HUDEP-2 (cell line): ENCODE results near the gene MAML2.
"Not testable (repeated sequence)": the region's sequence is repeated elsewhere in the genome, so short reads cannot be mapped to it uniquely, and the experiment has no call there.

ENCODE experiments used
- DNase-seq, 76 experiments: peaks; one replicate each; lab custom pipeline; 2025; ENCODE audit not compliant: unreplicated experiment in 76 of 76; lab: John Stamatoyannopoulos, UW

Gene MAML2

DNA sequence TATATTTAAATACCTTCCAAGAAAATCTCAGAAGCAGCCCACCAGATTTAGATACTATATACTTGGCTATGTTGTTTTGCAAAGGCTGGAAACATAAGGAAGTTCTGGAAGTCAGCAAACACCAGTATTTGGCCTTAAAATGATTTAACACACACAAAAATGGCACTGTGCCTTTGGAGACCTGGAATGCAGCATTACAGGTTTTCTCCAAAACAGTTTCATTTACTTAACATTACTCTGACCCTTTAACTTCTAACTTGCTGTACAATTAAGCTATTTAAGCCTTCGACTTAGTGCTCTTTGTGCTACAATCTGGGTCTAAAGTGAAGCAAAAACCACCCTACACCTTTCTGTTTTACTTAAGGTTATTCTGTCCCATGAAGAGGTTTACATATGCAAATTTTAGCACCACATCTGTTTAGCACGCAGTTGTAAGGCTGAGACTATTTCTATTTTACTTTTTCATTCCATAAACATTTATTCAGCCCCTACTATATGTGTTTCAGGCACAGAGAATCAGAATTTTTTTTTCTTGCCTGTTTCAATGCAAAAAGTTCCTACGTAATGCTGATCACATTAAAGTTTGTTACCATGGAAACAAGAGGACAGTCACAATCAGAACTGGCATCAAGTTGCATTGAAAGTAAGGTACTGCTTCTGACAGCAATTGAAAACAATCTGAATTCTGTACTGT, 70.3 kb downstream of the MAML2 start:
- DNase-seq = no peak

- DNase-seq = no peak
Observed at GRCh38 chr11:96271777-96272176, 71.2 kb downstream of the MAML2 start.

DNA sequence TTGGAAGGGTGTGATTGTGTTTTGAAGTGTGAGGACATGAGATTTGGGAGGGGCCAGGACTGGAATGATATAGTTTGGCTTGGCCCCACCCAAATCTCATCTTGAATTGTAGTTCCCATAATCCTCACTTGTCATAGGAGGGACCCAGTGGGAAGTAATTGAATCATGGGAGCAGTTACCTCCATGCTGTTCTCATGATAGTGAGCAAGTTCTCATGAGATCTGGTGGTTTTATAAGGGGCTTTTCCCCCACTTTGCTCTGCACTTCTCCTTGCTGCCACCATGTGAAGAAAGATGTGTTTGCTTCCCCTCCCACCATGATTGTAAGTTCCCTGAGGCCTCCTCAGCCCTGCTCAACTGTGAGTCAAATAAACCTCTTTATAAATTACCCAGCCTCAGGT, 71.6 kb downstream of the MAML2 start:
- not testable (repeated sequence) for DNase-seq

- not testable (repeated sequence) for DNase-seq
Observed at GRCh38 chr11:96268527-96268926, 74.5 kb downstream of the MAML2 start.

- no peak for DNase-seq
Observed at GRCh38 chr11:96267496-96268032, 75.4 kb downstream of the MAML2 start.

- DNase-seq = no peak
Observed at GRCh38 chr11:96267001-96267495, 75.9 kb downstream of the MAML2 start.

- DNase-seq = no peak
Observed at GRCh38 chr11:96265972-96266371, 77.0 kb downstream of the MAML2 start.

- DNase-seq = no peak
Observed at GRCh38 chr11:96265220-96265737, 77.7 kb downstream of the MAML2 start.

- DNase-seq = no peak
Observed at GRCh38 chr11:96264364-96264763, 78.6 kb downstream of the MAML2 start.

DNA sequence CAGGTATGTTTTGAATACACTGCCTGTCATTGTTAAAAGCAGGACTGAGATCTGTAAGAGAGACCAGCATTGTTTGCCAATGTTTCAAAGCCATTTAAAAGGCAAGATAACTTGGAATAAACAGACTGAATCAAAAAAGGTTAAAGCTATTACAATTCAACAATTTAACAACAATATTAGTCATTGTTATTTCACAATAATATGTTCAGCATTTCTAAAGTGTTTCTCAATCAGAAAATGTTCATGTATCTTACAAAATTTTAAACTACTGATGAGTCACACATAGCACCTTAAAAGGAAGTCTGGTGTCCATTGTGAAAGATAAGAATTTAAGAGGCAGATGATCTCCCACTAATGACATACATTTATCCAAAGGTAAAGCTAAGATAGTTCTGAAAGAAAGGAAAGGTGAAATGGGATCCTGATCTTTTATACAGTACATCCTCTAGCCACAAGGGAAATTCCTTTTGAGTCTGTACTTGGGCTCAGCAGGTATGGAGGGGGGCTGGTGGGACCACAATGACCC, 79.7 kb downstream of the MAML2 start:
- no peak for DNase-seq

DNA sequence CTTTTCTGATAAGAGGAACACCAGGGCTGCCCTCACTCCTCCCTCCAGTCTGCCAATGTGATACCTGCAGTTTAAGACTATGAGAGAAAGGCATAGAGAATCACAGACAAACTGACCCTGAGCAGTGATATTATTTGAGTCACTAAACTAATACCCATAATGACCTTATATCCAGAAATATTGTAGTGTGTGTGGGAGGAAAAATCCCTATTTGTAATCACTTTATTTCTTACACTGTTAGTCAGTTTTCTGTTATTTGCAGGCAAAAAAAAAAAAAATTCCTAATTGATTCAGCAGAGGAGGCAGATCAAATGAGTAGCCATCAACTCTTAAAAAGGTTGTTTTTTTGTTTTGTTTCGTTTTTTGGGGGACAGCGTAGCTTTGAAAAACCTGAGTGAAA, 82.5 kb downstream of the MAML2 start:
- DNase-seq = peak in 5 of 76 experiments; percentile 3 to 29 (median 12)

DNA sequence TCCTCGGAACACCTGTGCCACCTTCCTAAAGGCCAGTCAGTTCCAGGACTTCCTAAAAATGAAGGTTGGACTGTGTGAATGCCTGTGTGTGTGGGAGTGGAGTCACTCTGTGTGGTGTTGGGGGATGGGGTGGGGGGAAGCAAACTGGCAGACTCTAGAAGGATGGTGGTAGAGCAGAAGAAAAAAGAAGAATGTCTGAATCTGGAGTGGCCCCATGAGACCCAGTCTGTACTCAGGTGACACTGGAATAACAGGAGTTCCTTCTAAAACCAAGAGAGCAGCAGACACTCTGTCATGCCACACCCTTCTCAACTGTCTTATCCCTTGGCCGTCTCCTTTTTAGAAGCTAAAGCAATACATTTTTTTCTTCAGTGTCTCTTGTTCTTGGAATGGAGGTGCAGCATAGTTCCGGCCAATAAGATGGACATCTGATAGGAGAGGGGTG, 82.9 kb downstream of the MAML2 start:
- DNase-seq = peak in 41 of 76 experiments; percentile 2 to 65 (median 27)

- DNase-seq = no peak
Observed at GRCh38 chr11:96259134-96259830, 83.7 kb downstream of the MAML2 start.

DNA sequence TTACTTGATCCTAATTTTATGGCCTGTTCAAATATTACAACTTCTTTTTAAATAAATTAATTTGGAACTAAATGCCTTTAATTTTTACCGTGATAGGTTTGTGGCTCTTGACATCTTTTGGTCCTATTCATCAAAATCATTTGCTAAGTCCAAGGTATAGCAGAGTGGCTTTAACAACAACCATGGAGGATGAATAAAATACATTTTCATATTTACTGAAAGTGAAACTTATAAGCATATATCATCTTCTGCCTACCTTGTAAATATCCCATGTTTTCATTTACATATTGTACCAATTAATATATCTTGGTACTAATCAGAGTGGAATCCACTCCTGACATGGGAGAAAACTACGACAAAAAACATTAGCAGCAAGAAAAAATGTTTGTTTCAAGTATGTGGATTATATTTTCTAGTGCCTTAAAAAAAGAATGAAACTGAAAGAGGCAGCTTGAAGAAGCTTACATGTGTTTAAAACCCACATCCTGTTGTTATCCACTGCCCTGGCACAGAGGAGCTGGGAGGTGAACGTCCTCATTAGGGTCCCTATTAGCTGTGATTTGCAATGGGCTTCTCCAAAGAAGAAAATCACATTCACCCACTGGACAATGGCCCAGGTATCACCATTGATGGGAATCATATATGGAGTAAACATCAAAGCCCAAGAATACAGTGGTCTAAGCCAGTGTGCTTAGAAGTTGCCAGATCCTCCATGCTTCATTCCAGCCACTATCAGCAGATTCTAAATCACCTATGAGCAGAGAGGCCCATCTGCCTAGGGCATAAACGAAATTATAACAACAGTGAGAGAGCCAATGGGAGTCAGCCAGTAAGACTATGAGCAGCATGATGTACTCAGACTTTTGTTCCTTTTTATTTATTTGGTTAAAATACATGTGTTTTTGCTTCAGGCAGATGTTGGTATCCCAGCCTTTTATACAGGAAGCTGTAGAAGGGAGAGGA, 84.7 kb downstream of the MAML2 start:
- DNase-seq = no peak

GRCh38 chr11:96257036-96257435, 86.0 kb downstream of the MAML2 start:
- no peak for DNase-seq

DNA sequence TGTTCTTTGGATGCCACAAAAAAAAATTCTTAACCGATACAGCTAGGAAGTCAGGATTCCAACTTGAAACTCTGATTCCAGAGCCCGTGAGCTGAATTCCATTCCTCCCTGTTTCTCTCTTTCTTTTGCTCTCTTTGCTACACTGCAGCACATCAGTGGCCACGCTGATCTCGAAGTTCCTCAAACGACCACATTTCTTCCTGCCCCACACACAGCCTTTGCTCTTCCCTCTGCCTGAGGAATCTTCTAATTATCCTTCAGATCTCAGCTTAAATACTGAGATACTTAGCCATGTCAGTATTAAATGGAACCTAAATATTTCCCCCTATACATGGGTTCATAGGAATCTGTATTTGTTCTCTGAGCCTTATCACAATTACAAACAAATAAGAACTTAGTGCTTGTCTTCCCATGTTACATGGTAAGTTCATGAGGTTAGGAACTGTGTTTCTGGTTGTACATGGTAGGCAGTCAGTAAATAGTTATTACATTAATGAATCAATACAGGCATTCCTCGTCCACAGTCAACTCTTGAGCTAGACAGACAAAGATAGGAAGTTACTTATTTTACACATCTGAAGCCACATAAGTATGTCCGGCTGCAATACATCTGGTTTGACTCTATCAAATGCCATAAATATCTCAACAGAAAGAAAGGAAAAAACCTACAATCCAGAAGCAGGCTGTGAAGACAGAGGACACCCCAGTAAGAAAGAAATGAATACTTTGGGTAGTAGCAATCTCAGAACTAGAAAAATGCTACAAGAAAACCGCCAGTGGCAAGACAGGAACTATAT, 86.6 kb downstream of the MAML2 start:
- DNase-seq = no peak

DNA sequence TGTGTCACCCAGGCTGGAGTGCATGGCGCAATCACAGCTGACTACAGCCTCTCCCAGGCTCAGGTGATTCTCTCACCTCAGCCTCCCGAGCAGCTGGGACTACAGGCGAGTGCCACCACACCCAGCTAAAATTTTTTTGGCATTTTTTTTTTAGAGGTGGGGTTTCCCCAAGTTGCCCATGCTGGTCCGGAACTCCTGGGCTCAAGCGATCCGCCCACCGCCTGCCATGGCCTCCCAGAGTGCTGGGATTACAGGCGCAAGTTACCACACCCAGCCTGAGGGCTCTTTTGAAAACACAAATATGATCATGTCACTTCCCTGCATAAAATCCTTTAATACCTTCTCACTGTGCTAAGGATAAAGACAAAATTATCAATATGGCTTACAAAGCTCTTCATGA, 88.1 kb downstream of the MAML2 start:
- DNase-seq = no peak

DNA sequence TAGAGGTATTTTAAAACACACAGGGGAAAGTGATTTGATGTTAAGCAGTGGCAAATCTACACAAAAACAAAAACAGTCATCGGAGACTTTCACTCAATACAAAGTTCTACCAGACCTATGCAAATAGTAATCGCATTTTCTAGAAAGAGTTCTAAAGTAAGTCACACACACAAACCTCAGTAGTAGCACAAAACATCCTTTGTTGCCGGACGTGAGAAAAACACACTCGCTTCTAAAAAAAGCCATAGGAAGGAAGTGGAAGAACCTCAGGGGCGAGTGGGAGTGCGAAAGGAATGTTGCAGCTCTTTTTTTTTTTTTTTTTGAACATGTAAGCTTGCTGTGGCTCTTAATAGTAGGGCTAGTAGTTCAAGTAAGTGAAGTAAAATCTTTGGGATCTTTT, 88.9 kb downstream of the MAML2 start:
- DNase-seq = no peak
